H1 (cell line): Measurements from ENCODE around the gene C12orf56. TPM values are rescaled to one million over a fixed set of nuclear protein-coding genes. Genes with fewer than 3 reads are reported as not detected.

Source experiments
- CTCF ChIA-PET: fragments of 300-600 bp; sonication (Branson Sonifier 250); formaldehyde crosslinking; loops from one replicate; lab custom pipeline; 2021; ENCODE audit not compliant: partially characterized antibody; lab: Charles Lee
- POLR2A ChIA-PET: fragments of 300-600 bp; sonication (Branson Sonifier 250); formaldehyde crosslinking; loops from one replicate; lab custom pipeline; 2021; ENCODE audit warnings: inconsistent platforms; ENCODE audit not compliant: partially characterized antibody; lab: Charles Lee
- DNase-seq, 2 experiments: peaks; one replicate each; pipeline versions ENCODE4 v3.0.0 to v3.0.0-alpha.2; 2010 to 2022; ENCODE audit warnings: low spot score in 2 of 2, low read depth in 1 of 2, mixed read lengths in 1 of 2
- FAIRE-seq: peaks from 2 replicates; lab custom pipeline; 2011; peaks lifted over from hg19 to GRCh38; lab: Jason Lieb, UNC
- H2AFZ ChIP-seq: 2 replicates; pipeline ENCODE4 v1.8.1; 2012; ENCODE audit warnings: low read length, inconsistent platforms
- H2AK5ac ChIP-seq: 2 replicates; pipeline ENCODE4 v1.6.1; 2013; ENCODE audit warnings: low read depth, low read length
- H2BK120ac ChIP-seq: replicated peaks from 2 replicates; pipeline ENCODE3; 2013; ENCODE audit warnings: low read depth, low read length, inconsistent platforms
- H2BK12ac ChIP-seq: 2 replicates; pipeline ENCODE4 v1.6.1; 2013; ENCODE audit warnings: low read depth, low read length
- H2BK15ac ChIP-seq: 2 replicates; pipeline ENCODE4 v1.6.1; 2013; ENCODE audit warnings: low read length
- H2BK20ac ChIP-seq: 2 replicates; pipeline ENCODE4 v1.6.1; 2013; ENCODE audit warnings: low read length
- H2BK5ac ChIP-seq: 2 replicates; pipeline ENCODE4 v1.6.1; 2013; ENCODE audit warnings: low read depth, low read length
- H3K14ac ChIP-seq: 2 replicates; pipeline ENCODE4 v1.6.1; 2013; ENCODE audit warnings: inconsistent platforms; ENCODE audit not compliant: insufficient read length
- H3K18ac ChIP-seq: 2 replicates; pipeline ENCODE4 v1.6.1; 2013; ENCODE audit warnings: low read length; ENCODE audit errors: extremely low read depth
- H3K23ac ChIP-seq: 2 replicates; pipeline ENCODE4 v1.6.1; 2013; ENCODE audit warnings: inconsistent platforms; ENCODE audit not compliant: insufficient read length
- H3K23me2 ChIP-seq: 2 replicates; pipeline ENCODE4 v1.6.1; 2013; ENCODE audit warnings: low read depth, low read length
- H3K27ac ChIP-seq: 2 replicates; pipeline ENCODE4 v1.6.1; 2011; ENCODE audit warnings: low read depth, low read length, inconsistent platforms
- H3K27me3 ChIP-seq, 4 experiments: replicated peaks in 1 of 4; 1 replicate in 1 of 4; 2 replicates in 3 of 4; pipeline versions ENCODE4 v1.6.1 to v1.8.1; 2011 to 2013; ENCODE audit warnings: low read length in 3 of 4, mild to moderate bottlenecking in 3 of 4, inconsistent platforms in 2 of 4, mixed read lengths in 2 of 4, moderate library complexity in 1 of 4; ENCODE audit not compliant: control insufficient read depth in 3 of 4, insufficient read depth in 3 of 4; ENCODE audit errors: extremely low read depth in 1 of 4
- H3K36me3 ChIP-seq, 4 experiments: 2 replicates each; pipeline versions ENCODE4 v1.6.1 to v1.8.1; 2011 to 2013; ENCODE audit warnings: mild to moderate bottlenecking in 4 of 4, low read length in 3 of 4, moderate library complexity in 2 of 4, control low read depth in 1 of 4, inconsistent platforms in 1 of 4; ENCODE audit not compliant: insufficient read depth in 4 of 4, control insufficient read depth in 2 of 4
- H3K4ac ChIP-seq: replicated peaks from 2 replicates; pipeline ENCODE3; 2013; ENCODE audit warnings: low read length, low read depth, mixed read lengths, inconsistent platforms; ENCODE audit not compliant: insufficient read length
- H3K4me1 ChIP-seq, 4 experiments: replicated peaks in 1 of 4; 1 replicate in 1 of 4; 2 replicates in 3 of 4; pipeline versions ENCODE4 v1.6.1 to v1.8.1; 2011 to 2013; ENCODE audit warnings: low read length in 3 of 4, inconsistent platforms in 2 of 4, mixed read lengths in 1 of 4; ENCODE audit not compliant: insufficient read depth in 4 of 4, control insufficient read depth in 3 of 4
- H3K4me2 ChIP-seq, 2 experiments: 2 replicates each; pipeline versions ENCODE4 v1.6.1 to v1.8.1; 2011 to 2013; ENCODE audit warnings: low read depth in 2 of 2, low read length in 2 of 2, control low read depth in 1 of 2, inconsistent platforms in 1 of 2, mild to moderate bottlenecking in 1 of 2; ENCODE audit not compliant: insufficient read depth in 1 of 2
- H3K4me3 ChIP-seq, 4 experiments: fragments of 200-600, 300-600 bp in 1 of 4; sonication (generic), shearing (Covaris generic), sonication (Bioruptor Twin) in 1 of 4; 2 replicates each; pipeline versions ENCODE4 v1.5.1 to v1.8.1; 2011 to 2016; ENCODE audit warnings: low read length in 4 of 4, low read depth in 3 of 4, control low read depth in 2 of 4, inconsistent platforms in 2 of 4, mild to moderate bottlenecking in 2 of 4, mixed read lengths in 1 of 4, moderate library complexity in 1 of 4; ENCODE audit not compliant: insufficient read depth in 2 of 4; ENCODE audit errors: extremely low read depth in 1 of 4
- H3K56ac ChIP-seq: replicated peaks from 2 replicates; pipeline ENCODE3; 2013; ENCODE audit warnings: low read depth, mild to moderate bottlenecking, mixed read lengths, low read length, inconsistent platforms; ENCODE audit not compliant: insufficient read length
- H3K79me1 ChIP-seq: 2 replicates; pipeline ENCODE4 v1.6.1; 2013; ENCODE audit warnings: low read depth, low read length, control low read depth
- H3K79me2 ChIP-seq, 2 experiments: 2 replicates each; pipeline versions ENCODE4 v1.6.1 to v1.8.1; 2012 to 2013; ENCODE audit warnings: low read length in 2 of 2, mild to moderate bottlenecking in 2 of 2, inconsistent platforms in 1 of 2; ENCODE audit not compliant: insufficient read depth in 2 of 2, control insufficient read depth in 1 of 2
- H3K9ac ChIP-seq, 4 experiments: replicated peaks in 1 of 4; 1 replicate in 1 of 4; 2 replicates in 3 of 4; pipeline versions ENCODE4 v1.6.1 to v1.8.1; 2011 to 2013; ENCODE audit warnings: low read depth in 3 of 4, low read length in 3 of 4, control low read depth in 2 of 4, mild to moderate bottlenecking in 2 of 4, moderate library complexity in 2 of 4, inconsistent platforms in 1 of 4; ENCODE audit errors: extremely low read depth in 1 of 4
- H3K9me3 ChIP-seq, 2 experiments: 2 replicates each; pipeline versions ENCODE4 v1.6.1 to v1.8.1; 2012 to 2013; ENCODE audit warnings: mild to moderate bottlenecking in 2 of 2, moderate library complexity in 2 of 2, control low read depth in 1 of 2, inconsistent platforms in 1 of 2, low read depth in 1 of 2, low read length in 1 of 2, mixed read lengths in 1 of 2; ENCODE audit not compliant: insufficient read depth in 2 of 2
- H4K20me1 ChIP-seq, 2 experiments: replicated peaks in 1 of 2; 2 replicates each; pipeline versions ENCODE3 to v1.8.1; 2011 to 2013; ENCODE audit warnings: inconsistent platforms in 2 of 2, low read length in 2 of 2, mild to moderate bottlenecking in 1 of 2; ENCODE audit not compliant: insufficient read depth in 2 of 2, control insufficient read depth in 1 of 2
- H4K5ac ChIP-seq: 2 replicates; pipeline ENCODE4 v1.6.1; 2013; ENCODE audit warnings: low read length, low read depth, mixed read lengths, inconsistent platforms; ENCODE audit not compliant: insufficient read length
- H4K8ac ChIP-seq: 2 replicates; pipeline ENCODE4 v1.8.0; 2013; ENCODE audit warnings: mild to moderate bottlenecking, moderate library complexity, low read length, inconsistent platforms; ENCODE audit not compliant: insufficient read depth; ENCODE audit errors: extremely low read depth
- H4K91ac ChIP-seq: replicated peaks from 2 replicates; pipeline ENCODE3; 2013; ENCODE audit warnings: low read length, mixed read lengths, inconsistent platforms; ENCODE audit not compliant: insufficient read length
- BACH1 ChIP-seq: IDR thresholded peaks from 2 replicates; pipeline ENCODE4 v1.6.1; 2012; ENCODE audit warnings: low read length, improper control_type of control experiment
- BCL11A ChIP-seq, 2 experiments: IDR thresholded peaks; one replicate each; pipeline ENCODE4 v1.6.1; 2011; ENCODE audit warnings: low read depth in 2 of 2, low read length in 2 of 2, mild to moderate bottlenecking in 2 of 2
- CBX5 ChIP-seq: fragments of 300-800, 300-1000 bp; sonication (generic); IDR thresholded peaks from 2 replicates; pipeline ENCODE4 v1.7.1; 2016; ENCODE audit warnings: antibody characterized with exemption, low read length, low read depth
- CBX8 ChIP-seq: fragments of 300-800, 300-1000 bp; sonication (generic); IDR thresholded peaks from 2 replicates; pipeline ENCODE4 v1.7.1; 2016; ENCODE audit warnings: low read depth, low read length, borderline replicate concordance
- EGR1 ChIP-seq: IDR thresholded peaks from 2 replicates; pipeline ENCODE4 v1.6.1; 2011; ENCODE audit warnings: low read depth, low read length, borderline replicate concordance
- EZH2 ChIP-seq: fragments of 200-600 bp; sonication (generic); IDR thresholded peaks from 2 replicates; pipeline ENCODE4 v1.7.1; 2012; ENCODE audit warnings: low read depth, mild to moderate bottlenecking, moderate library complexity, low read length, inconsistent platforms; ENCODE audit not compliant: severe bottlenecking
- FOSL1 ChIP-seq: IDR thresholded peaks from 2 replicates; pipeline ENCODE4 v1.6.1; 2011; ENCODE audit warnings: mild to moderate bottlenecking, low read depth, low read length, moderate library complexity; ENCODE audit not compliant: insufficient read depth
- HDAC6 ChIP-seq: IDR thresholded peaks from one replicate; pipeline ENCODE4 v1.7.1; 2012; ENCODE audit warnings: low read depth, mild to moderate bottlenecking, inconsistent platforms, low read length, moderate library complexity
- KDM4A ChIP-seq: IDR thresholded peaks from one replicate; pipeline ENCODE4 v1.7.1; 2012; ENCODE audit warnings: low read depth, mild to moderate bottlenecking, moderate library complexity, low read length, inconsistent platforms; ENCODE audit not compliant: severe bottlenecking
- NANOG ChIP-seq: IDR thresholded peaks from 2 replicates; pipeline ENCODE4 v1.6.1; 2011; ENCODE audit warnings: low read length, low read depth, mild to moderate bottlenecking, inconsistent platforms; ENCODE audit not compliant: insufficient read depth, poor library complexity, severe bottlenecking
- POLR2A ChIP-seq, 2 experiments: IDR thresholded peaks; 1 replicate in 1 of 2; 2 replicates in 1 of 2; pipeline ENCODE4 v1.6.1; 2011; ENCODE audit warnings: low read depth in 2 of 2, low read length in 2 of 2, mild to moderate bottlenecking in 2 of 2; ENCODE audit errors: control extremely low read depth in 1 of 2
- POLR2AphosphoS5 ChIP-seq: IDR thresholded peaks from 2 replicates; pipeline ENCODE4 v1.6.1; 2011; ENCODE audit warnings: low read depth, low read length
- POU5F1 ChIP-seq: IDR thresholded peaks from 2 replicates; pipeline ENCODE4 v1.6.1; 2011; ENCODE audit warnings: low read depth, mild to moderate bottlenecking, low read length, moderate library complexity
- RFX5 ChIP-seq: IDR thresholded peaks from 2 replicates; pipeline ENCODE4 v1.6.1; 2011; ENCODE audit warnings: low read depth, low read length, improper control_type of control experiment, borderline replicate concordance
- SP2 ChIP-seq: IDR thresholded peaks from 2 replicates; pipeline ENCODE4 v1.6.1; 2012; ENCODE audit warnings: mild to moderate bottlenecking, low read length, inconsistent platforms
- TAF1 ChIP-seq: IDR thresholded peaks from 2 replicates; pipeline ENCODE4 v1.6.1; 2011; ENCODE audit warnings: mild to moderate bottlenecking, low read depth, low read length
- TBP ChIP-seq: IDR thresholded peaks from 2 replicates; pipeline ENCODE4 v1.6.1; 2011; ENCODE audit warnings: low read depth, low read length, improper control_type of control experiment
- WGBS, 2 experiments: shearing (Covaris generic) in 1 of 2; methylation state at CpG; one replicate each; pipeline versions ENCODE4 v1.1.6 to v1.1.7; 2013 to 2015; ENCODE audit warnings: low lambda C conversion rate in 2 of 2, mixed read lengths in 2 of 2, inconsistent platforms in 1 of 2, low coverage in 1 of 2, missing lambda C conversion rate in 1 of 2; ENCODE audit not compliant: insufficient replicate concordance in 2 of 2, insufficient coverage in 1 of 2, insufficient read length in 1 of 2; ENCODE audit errors: extremely low coverage in 1 of 2, missing lambda C conversion rate in 1 of 2; 5-methylcytosine and 5-hydroxymethylcytosine counted together
- polyA plus RNA-seq, 7 experiments: library from polyadenylated mRNA; depleted of rRNA in 3 of 7; stranded (reverse) in 5 of 7; unstranded in 2 of 7; fragments of >200 nt in 5 of 7; fragments of 200-250 nt in 2 of 7; gene quantifications; 1 replicate in 5 of 7; 2 replicates in 1 of 7; 4 replicates in 1 of 7; pipeline versions ENCODE4 v1.2.1 to v1.2.3, GENCODE V29; 2011 to 2013; ENCODE audit warnings: missing spikeins in 2 of 7, mixed read lengths in 2 of 7
- total RNA-seq: library from RNA; stranded (reverse); fragmentation: NEBNext Ultra II Directional; extraction: Animal tissue kit (Norgen Biotek cat#: 25700); gene quantifications from 2 replicates; pipeline ENCODE4 v1.2.1, GENCODE V29; 2021

C12orf56 gene
- total and polyA plus RNA-seq, 2 of the 8 experiments (the other 6 are each of a cell fraction or from before 2014, with no cell fraction given) = 1.1 to 2.9 TPM

DNA sequence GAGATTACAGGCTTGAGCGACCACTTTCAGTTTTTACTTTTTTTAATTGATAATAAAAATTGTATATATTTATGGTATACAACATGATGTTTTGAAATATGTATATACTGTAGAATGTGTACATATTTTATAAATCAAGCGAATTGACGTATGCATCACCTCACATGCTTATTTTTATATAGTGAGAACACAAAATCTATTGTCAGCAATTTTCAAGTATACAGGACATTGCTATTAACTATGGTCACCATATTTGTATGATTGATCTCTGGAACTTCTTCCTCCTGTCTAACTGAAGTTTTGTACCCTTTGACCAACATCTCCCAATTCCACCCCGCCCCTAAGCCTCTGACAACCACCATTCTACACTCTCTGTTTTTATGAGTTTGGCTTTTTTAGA is 112.1 kb downstream of the C12orf56 start:
- Histone ChIP-seq H3K56ac (no peak overlapping the region), H2BK5ac (no peak overlapping the region), H3K4me2 (no peak overlapping the region), H3K4me1 (peaks cover 0 to 6% (median 3%) of the 10 kb centered on the region in 4 experiments; a peak in 3 of 7 replicates), H3K18ac (no peak overlapping the region), H2AFZ (no peak overlapping the region), H3K79me1 (no peaks in the 10 kb centered on the region), H3K79me2 (no peaks in the 10 kb centered on the region), H3K9ac (no peak overlapping the region), H3K27me3 (no peaks in the 10 kb centered on the region), H3K14ac (no peak overlapping the region), H2BK20ac (no peak overlapping the region), H2BK120ac (no peak overlapping the region), H3K4me3 (no peak overlapping the region), H4K91ac (no peak overlapping the region), H2BK12ac (no peak overlapping the region), H2AK5ac (no peak overlapping the region), H4K20me1 (no peaks in the 10 kb centered on the region), H3K36me3 (no peaks in the 10 kb centered on the region), H4K5ac (no peak overlapping the region), H3K23ac (no peak overlapping the region), H3K27ac (no peak overlapping the region), H3K4ac (no peak overlapping the region), H3K9me3 (no peaks in the 10 kb centered on the region), H2BK15ac (no peak overlapping the region), H4K8ac (no peak overlapping the region), H3K23me2 (no peaks in the 10 kb centered on the region)
- DNase-seq (no peak), FAIRE-seq (no peak)
- ChIA-PET POLR2A (no interaction called here), CTCF (no interaction called here)
- WGBS, 2 experiments = 87% methylated on average over 4 of the region's 4 CpGs; no CpG with 5 or more reads in 1 of the 2 experiments
- TF ChIP-seq HDAC6 (no peak), BCL11A (IDR thresholded peaks at IDR 0.05; ENCODE audit: low read depth in 2 of 2, low read length in 2 of 2) (no peak), BACH1 (no peak), NANOG (no peak), TBP (no peak), POU5F1 (no peak), CBX5 (no peak), RFX5 (no peak), FOSL1 (no peak), KDM4A (no peak), TAF1 (no peak), SP2 (no peak), POLR2AphosphoS5 (no peak), POLR2A (IDR thresholded peaks at IDR 0.05; ENCODE audit: control extremely low read depth in 1 of 2, low read depth in 2 of 2, low read length in 2 of 2) (no peak), CBX8 (no peak), EGR1 (no peak), EZH2 (no peak)
